GM19351 (cell line): ENCODE results near the gene NBPF1.
"Not testable (repeated sequence)": the region's sequence is repeated elsewhere in the genome, so short reads cannot be mapped to it uniquely, and the experiment has no call there.

ENCODE experiments used
- ATAC-seq: cut with Tn5 transposase; IDR thresholded peaks from one replicate; pipeline ENCODE4 v1.9.1; 2021; ENCODE audit warnings: mild to moderate bottlenecking, moderate library complexity; ENCODE audit not compliant: unreplicated experiment

Gene NBPF1

DNA sequence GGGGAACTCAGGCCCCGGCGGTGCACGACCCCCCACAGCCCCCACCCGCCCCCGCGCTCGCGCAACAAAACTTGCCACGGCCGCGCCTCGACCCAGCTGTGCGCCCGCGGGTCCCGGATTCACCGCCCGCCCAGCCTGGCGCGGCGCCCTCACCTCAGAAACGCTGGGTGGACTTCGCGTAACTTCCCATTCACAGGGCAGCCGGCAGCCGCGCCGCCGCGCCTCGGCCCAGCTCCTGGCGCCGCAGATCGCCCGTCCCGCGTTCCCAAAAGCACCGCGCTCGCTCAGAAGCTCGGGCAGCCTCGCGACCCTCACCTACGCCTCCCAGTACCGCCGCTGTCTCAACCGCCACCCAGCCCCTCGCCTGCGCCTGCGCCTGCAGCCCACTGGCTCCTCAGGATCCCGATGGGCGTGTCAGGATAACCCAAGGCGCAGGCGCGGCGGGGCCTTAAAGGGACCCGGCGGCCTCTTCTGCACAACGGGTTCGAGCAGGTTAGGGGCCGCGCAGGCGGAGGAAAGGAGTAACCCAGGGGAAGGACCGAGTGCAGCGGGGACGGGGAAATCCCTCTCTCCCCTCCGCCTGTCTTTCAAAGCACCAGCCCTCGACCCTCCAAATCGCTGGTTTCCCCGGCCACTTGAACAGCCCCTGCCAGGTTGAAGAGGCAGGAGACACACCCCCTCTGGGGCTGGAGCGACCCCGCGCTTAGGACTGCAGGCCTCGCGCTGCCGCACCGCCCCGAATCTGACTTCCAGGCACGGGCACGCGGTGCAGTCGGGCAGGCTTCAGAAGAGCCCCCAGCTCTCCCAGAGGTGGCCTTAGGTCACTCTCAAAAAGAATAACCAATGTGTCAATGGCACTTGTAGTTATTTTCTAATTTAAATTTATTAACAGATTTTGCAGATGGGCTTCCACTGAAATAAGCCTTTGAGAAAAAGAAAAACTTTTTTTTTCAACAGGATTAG, at the start of gene NBPF1:
NBPF1 (minus strand) TSS at position 380 of the 963 bp plus-strand sequence.
- ATAC-seq, result peak; percentile 89

DNA sequence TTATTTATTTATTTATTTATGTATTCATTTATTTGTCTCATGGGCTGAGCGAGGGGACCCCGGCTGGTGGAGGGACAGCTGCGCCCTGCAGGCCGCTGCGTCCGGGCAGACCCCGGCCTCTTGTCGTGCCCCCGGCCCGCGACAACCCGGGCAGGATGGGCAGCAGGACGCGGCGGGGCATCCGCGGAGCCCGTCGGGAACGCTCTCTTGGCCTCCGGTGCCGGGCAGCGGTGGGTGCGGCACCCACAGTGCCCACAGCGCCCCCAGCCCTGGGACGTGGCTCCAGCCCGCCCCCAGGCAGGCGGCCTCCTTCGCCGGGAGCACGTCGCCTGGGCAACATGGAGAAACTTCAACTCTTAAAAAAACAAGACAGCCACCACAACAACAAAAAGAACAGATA, 44.9 kb upstream of the NBPF1 start:
- not testable (repeated sequence) for ATAC-seq

DNA sequence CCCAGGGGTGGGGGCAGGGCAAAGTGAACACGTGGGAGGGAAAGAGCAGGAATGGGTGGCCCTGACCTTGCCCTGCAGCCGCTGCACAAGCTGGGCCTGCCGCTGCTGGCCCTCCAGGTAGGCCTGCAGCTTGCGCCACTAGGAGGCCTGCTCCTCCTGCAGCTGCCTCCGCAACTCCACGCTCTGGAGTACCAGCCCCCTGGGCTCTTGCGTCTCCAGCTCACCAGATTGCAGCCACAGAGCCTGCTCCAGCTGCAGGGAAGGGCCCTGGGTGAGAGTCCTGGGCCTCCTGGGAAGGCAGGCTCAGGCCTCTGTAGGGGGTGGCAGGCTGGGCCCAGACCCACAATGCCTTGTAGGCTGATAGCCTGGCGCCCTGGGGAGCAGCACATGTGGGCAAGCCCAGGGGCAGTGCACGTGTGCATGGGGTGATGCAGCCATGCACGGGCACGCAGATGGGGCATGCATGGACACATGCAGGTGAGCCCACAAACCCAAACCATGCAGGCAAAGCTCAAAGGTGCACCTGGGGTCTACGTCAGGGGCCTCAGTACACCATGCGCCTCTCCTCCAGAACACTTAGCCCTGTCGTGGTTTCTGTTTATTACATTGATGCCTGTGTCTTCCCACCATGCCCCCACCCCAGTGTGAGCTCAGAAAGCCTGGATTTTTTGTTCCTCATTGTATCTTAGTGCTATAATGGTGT, 43.8 kb upstream of the NBPF1 start:
- not testable (repeated sequence) for ATAC-seq

DNA sequence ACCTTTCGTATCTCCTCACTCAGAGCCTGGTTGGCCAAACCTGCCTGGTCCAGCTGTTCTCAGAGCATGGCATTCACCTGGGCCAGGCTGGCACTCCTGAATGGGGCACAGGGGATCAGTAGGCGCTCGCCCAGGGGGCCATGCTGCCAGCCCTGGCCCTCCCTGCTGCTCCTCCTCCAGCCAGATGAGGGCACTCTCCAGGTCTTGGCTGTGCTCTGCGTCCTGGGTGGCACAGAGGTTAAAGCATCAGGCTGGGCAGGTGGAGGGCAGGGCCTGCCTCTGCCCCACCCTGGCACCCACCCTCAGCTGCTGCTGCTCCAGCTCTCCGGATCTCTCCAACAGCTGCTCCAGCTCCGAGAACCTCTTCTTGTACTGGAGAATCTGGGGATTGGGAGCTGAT, 43.2 kb upstream of the NBPF1 start:
- not testable (repeated sequence) for ATAC-seq

DNA sequence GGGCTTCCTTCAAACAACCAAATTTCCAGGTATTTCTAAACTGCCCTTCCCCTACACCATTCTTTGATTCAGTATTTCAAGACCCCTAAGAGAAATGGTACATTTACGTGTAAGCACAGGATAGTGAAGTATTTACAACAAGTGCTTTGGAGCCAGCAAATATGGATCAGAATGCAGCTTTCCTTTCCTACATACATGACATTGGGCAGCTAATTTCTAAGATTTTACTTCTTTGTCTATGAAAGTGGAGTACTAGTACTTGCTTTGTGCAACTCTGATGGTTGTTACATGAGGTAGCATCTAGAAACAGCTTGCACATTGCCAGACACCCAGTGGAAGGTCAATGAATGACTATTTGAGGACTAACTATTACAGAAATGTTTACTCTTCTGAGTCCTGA, 38.2 kb upstream of the NBPF1 start:
- ATAC-seq, result not testable (repeated sequence)

DNA sequence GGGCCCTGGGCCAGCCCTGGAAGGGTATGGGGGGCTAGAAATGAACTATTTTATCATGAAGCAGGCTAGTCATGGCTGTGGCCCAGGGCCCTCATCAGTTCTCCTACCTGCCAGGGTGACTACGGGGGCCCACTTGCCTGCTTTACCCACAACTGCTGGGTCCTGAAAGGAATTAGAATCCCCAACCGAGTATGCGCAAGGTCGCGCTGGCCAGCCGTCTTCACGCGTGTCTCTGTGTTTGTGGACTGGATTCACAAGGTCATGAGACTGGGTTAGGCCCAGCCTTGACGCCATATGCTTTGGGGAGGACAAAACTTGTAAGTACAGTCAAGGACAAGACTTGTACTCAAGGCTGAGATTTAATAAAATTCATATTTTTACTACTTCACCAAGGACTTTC, 36.6 kb upstream of the NBPF1 start:
- not testable (repeated sequence) for ATAC-seq

DNA sequence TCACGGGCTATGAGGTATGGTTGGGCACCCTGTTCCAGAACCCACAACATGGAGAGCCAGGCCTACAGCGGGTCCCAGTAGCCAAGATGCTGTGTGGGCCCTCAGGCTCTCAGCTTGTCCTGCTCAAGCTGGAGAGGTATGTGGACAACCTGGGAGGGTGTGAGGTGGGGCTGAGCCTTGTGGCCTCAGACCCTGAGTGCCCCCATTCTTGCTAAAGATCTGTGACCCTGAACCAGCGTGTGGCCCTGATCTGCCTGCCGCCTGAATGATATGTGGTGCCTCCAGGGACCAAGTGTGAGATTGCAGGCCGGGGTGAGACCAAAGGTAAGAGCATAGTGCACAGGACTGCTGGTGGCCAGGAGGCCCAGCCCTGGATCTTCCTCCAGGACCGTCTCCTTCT, 36.0 kb upstream of the NBPF1 start:
- ATAC-seq, result not testable (repeated sequence)

DNA sequence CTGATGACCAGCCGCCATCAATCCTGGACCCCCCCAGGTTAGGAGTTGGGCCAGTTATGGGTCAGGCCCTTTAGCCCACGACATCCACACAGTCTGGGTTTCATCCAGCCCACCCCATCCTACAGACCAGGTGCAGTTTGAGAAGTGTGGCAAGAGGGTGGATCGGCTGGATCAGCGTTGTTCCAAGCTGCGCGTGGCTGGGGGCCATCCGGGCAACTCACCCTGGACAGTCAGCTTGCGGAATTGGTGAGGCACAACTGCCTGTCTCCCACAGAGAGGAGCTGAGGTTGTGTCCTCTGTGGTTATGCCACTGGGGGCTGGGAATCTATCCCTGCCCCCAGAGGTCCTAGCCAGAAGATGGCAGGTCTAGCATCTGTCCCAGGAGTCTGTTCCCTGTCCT, 35.4 kb upstream of the NBPF1 start:
- ATAC-seq, result not testable (repeated sequence)

DNA sequence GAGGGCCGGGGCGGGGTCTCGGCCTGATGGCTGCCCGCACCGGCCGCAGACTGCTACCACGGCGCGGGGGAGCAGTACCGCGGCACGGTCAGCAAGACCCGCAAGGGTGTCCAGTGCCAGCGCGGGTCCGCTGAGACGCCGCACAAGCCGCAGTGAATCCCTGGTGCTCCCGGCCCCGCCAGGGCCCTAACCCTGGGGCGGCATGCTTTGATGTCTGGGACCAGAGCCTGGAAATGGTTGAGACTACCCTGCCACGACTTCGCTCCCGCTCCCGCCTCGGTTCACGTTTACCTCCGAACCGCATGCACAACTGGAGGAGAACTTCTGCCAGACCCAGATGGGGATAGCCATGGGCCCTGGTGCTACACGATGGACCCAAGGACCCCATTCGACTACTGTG, 34.9 kb upstream of the NBPF1 start:
- not testable (repeated sequence) for ATAC-seq

DNA sequence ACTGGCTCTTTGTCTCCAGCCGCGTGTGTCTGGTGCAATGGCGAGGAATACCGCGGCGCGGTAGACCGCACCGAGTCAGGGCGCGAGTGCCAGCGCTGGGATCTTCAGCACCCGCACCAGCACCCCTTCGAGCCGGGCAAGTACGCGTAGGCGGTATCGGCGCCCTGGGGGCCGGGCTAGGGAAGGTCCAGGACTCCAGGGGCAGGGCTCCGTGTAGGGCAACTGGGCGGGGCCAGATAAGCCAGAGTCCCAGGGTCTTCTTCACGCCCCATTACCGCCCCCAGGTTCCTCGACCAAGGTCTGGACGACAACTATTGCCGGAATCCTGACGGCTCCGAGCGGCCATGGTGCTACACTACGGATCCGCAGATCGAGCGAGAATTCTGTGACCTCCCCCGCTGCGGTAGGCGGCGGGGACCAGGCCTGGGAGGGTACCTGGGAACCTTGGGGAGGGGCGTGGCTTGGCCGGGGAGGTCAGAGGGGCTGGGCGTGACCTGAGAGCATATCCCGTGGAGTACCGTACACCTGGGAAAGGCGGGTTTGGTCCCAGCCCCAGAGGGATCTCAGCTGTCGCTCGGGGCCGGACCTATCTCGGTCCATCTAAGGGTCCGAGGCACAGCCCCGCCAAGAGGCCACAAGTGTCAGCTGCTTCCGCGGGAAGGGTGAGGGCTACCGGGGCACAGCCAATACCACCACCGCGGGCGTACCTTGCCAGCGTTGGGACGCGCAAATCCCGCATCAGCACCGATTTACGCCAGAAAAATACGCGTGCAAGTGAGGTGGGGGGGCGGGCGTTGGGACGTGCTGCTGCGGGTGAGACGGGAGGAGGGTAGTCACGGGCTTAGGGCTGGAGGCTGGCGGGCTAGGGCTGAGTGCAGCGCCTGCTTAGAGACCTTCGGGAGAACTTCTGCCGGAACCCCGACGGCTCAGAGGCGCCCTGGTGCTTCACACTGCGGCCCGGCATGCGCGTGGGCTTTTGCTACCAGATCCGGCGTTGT, 34.1 kb upstream of the NBPF1 start:
- not testable (repeated sequence) for ATAC-seq

DNA sequence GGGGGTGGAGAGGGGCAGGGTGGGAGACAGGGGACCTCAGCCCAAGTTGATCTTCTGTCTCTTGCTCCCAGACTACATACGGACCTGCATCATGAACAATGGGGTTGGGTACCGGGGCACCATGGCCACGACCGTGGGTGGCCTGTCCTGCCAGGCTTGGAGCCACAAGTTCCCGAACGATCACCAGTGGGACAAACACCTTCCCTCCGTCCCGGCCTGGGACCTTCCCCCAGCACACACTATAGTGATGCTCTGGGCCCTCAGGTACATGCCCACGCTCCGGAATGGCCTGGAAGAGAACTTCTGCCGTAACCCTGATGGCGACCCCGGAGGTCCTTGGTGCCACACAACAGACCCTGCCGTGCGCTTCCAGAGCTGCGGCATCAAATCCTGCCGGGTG, 33.4 kb upstream of the NBPF1 start:
- not testable (repeated sequence) for ATAC-seq

DNA sequence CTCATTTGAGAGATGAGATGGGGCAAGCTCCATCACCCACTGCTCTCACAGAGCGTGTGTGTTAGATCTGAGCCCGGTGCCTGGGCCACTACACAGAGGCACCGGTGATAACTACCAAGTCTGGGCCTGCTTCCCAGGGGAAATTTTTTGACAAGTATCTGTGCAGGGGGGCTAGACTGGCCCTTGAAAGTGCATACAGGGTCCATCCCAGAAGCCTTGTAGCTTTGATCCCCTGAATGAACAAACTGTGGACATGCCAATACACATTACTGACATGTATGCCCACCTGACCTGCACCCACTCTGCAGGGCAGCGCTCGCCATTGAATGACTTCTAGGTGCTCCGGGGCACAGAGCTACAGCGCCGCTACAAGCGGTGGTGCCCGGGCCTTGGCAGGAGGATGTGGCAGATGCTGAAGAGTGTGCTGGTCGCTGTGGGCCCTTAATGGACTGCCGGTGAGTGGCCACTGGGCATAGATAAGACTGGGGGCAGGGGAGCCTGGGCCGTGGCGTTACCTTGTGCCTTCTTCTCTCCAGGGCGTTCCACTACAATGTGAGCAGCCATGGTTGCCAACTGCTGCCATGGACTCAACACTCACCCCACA, 32.8 kb upstream of the NBPF1 start:
- not testable (repeated sequence) for ATAC-seq

DNA sequence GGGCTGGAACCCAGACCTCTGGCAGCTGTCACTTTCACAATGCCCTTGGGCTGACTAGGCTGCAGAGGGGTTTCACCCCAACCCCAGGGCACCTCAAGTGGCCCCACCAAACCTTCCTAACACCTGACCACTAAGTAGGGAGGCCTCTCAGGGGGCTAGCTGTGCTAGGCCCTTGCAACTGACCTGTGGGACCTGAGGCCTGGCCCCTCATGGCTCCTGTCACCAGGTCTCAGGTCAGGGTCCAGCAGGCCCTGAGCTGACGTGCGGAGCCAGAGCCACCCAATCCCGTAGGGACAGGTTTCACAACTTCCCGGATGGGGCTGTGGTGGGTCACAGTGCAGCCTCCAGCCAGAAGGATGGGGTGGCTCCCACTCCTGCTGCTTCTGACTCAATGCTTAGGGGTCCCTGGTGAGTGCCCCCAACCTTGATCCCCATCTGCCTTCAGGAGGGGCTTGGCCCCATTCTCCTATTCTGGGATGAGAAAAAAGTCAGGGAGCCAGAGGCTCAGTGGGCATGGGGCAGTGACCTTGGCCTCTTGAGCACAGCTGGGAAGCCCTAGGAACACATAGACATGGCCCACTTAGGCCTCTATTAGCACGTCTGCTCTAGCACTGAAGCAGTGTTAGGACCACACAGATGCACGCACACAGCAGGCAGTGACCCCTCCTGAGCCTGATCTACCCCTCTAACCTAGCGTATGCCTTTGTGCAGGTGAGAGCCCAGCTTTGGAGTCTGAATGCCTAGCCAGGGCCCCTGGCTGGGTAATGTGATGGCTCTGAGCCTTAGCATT, 32.1 kb upstream of the NBPF1 start:
- not testable (repeated sequence) for ATAC-seq

DNA sequence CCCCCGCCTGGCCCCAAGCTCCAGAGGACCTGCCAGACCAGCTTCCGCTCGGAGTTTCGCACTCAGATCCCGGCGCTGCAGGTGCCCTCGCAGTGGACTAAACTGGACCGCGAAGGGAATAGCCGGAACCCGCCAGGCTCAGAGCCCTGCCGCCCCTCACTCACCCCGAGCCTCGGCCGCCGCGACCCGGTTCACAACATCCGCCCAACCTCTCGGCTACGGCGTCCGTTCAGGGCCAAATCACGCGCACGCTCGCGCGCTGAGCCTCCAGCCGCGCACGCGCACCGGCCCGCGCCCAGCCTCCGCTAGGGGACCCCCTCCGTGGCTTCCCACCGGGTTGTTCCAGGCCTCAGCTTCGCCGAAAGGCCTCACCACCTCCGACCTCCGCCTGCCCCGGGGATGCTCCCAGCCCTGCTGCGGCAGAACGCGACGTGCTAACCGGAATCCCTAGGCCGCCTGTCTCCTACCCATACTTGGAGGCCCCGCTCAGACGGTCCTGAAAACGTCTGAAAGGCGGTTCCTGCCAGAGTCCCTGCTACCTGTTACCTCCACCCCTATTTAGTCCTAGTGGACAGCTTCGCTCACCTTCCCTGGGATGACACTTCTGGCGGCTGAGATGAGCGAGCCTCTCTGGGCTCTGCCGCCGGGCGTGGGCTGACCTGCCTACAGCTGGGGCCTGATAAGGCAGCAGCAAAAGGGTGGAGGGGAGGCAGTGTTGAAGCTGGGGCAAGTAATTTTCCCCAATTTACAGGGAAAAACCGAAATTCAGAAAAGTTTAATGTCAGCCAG, 31.3 kb upstream of the NBPF1 start:
- ATAC-seq, result peak; percentile 85

DNA sequence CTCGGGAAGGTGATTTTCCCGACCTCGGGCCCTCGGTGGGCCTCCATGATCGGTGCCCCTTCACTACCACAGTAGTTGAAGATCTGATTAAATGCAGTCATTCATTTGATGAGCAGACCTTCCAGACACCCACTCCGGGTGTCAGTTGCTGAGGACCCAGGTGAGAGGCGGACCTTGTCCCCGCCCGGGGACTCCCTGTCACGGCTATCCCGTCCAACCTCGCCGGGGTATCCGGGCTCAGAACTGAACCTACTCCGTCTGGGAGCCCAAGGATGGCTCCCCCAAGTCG, 30.8 kb upstream of the NBPF1 start:
- peak; percentile 42 for ATAC-seq

DNA sequence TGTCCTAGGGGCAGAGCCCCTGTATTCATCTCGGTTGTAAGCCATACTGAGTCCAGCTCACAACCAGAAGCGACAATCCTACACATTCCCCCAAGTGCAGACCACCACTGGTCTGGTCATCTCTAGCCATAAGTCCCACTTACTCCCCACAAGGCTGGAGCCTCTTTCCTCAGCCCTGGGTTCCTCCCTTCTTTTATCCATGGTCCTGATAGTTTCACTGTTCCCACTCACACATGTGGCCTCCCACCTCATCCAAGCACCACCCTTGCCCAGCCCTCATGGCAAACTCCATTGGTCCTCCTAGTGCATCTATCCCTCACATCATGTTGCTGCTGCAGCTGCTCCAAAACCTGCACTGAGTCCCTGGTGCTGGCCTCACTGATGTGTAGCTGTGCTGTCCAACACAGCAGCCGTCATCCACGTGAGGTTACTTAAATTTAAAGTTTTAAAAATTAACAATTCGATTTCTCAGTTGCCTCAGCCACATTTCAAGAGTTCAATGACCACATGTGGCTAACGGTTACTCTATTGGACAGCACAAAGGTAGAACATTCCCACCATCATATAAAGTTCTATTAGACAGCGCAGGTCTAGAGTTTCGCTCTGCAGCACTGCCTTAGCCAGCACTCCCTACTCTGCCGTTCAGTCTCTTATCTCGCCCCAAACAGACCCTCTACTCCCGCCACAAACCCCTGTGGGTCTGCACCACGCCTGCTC, 30.3 kb upstream of the NBPF1 start:
- ATAC-seq, result peak; percentile 4

DNA sequence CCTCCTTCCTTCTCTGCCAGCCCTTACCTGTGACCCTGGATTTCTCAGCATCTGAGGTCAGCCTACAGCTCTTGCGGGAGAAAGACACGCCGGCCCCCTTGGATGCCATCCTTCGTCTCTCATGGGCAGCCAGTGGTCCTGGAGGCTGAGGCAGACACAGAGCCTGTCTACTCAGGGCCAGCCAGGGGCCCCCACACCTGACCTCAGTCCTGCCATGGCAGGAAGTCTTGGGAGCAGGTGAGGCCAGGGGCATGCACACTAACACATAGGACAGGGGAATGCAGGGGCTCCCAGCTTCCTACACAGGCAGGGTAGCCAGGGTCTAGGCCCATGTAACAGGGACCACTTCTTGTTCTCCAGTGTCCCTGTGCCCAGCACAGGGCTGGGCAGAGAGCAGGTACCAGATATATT, 29.6 kb upstream of the NBPF1 start:
- ATAC-seq, result not testable (repeated sequence)
